Amniotic stem cell (primary cell): ENCODE measurements around the gene FBXO46.
"Not testable (repeated sequence)": the region's sequence is repeated elsewhere in the genome, so short reads cannot be mapped to it uniquely, and the experiment has no call there.

Source experiments
- DNase-seq: peaks from one replicate; lab custom pipeline; 2025; lab: John Stamatoyannopoulos, UW

The FBXO46 gene

GRCh38 chr19:45728683-45729082 lies 2.0 kb downstream of the FBXO46 start:
- not testable (repeated sequence) for DNase-seq

GRCh38 chr19:45720065-45720464 lies 10.6 kb downstream of the FBXO46 start:
- not testable (repeated sequence) for DNase-seq

- DNase-seq, result no peak
Observed at GRCh38 chr19:45717983-45718650, 12.6 kb downstream of the FBXO46 start.

GRCh38 chr19:45717131-45717982 lies 13.3 kb downstream of the FBXO46 start:
- DNase-seq, result peak; percentile 95

- DNase-seq, result no peak
Observed at GRCh38 chr19:45716359-45717130, 14.2 kb downstream of the FBXO46 start.

- DNase-seq, result no peak
Observed at GRCh38 chr19:45715139-45715538, 15.6 kb downstream of the FBXO46 start.

- DNase-seq, result no peak
Observed at GRCh38 chr19:45713141-45713540, 17.6 kb downstream of the FBXO46 start.

GRCh38 chr19:45712699-45713067 lies 18.0 kb downstream of the FBXO46 start:
- DNase-seq, result no peak

GRCh38 chr19:45711851-45712698 lies 18.6 kb downstream of the FBXO46 start:
- DNase-seq, result no peak

- no peak for DNase-seq
Observed at GRCh38 chr19:45710356-45711130, 20.2 kb downstream of the FBXO46 start.

- no peak for DNase-seq
Observed at GRCh38 chr19:45705710-45706415, 24.8 kb downstream of the FBXO46 start.

GRCh38 chr19:45705115-45705514 lies 25.6 kb downstream of the FBXO46 start:
- no peak for DNase-seq

GRCh38 chr19:45701676-45702075 lies 29.0 kb downstream of the FBXO46 start:
- DNase-seq, result no peak

- DNase-seq, result peak; percentile 30
Observed at GRCh38 chr19:45693106-45693788, 37.4 kb downstream of the FBXO46 start.

- DNase-seq, result peak; percentile 100
Observed at GRCh38 chr19:45692187-45693105, 38.2 kb downstream of the FBXO46 start, which contains the start of gene QPCTL. Gene QPCTL, plus strand, starts transcription at chr19:45692666. Its CDS starts 38 bp downstream, at chr19:45692704.

GRCh38 chr19:45691516-45692186 lies 39.0 kb downstream of the FBXO46 start, which contains the start of gene SNRPD2:
Gene SNRPD2, minus strand, starts transcription at chr19:45691953. Its CDS starts 65 bp downstream, at chr19:45691888.
- peak; percentile 87 for DNase-seq

- DNase-seq, result no peak
Observed at GRCh38 chr19:45687599-45687998, 43.1 kb downstream of the FBXO46 start.

- DNase-seq, result not testable (repeated sequence)
Observed at GRCh38 chr19:45685045-45685444, 45.7 kb downstream of the FBXO46 start.
